CD1c-positive myeloid dendritic cell (primary cell): ENCODE data around the gene OR10J4.
"Not testable (repeated sequence)": the region's sequence is repeated elsewhere in the genome, so short reads cannot be mapped to it uniquely, and the experiment has no call there.

Experiments used
- DNase-seq: peaks from one replicate; pipeline ENCODE4 v3.0.0-alpha.2; 2016; ENCODE audit errors: extremely low spot score

The OR10J4 gene

GRCh38 chr1:159431904-159432303 is at the start of gene OR10J4:
Gene OR10J4, plus strand, starts transcription at chr1:159432204.
- DNase-seq: no peak

- DNase-seq: no peak
Observed at GRCh38 chr1:159406821-159407220, 25.2 kb upstream of the OR10J4 start.

DNA sequence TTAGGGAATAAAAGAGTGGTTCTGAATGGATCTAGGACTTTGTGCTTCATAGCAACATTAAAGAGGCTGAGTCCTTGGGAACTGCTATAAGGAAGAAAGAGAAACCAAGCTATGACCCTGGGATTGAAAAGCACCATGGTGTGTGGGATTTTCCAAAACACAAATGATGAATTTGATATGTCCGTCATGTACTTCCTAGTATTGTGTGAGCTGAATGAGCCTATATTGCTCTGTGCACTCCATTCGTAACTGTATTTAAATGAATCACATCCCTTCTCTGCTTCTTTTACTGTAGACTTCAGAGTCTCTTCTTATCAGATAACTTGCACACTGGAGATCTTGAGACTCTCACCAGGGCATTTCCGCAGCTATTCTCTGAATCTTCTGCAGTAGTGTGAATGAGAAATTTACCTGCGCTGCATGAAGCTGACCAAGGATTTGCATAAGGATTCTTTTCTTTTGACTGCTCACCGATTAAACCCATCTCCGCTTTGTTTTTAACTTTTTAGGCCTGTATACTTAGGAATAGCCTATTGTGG is 23.1 kb upstream of the OR10J4 start:
- DNase-seq: no peak

- no peak for DNase-seq
Observed at GRCh38 chr1:159421821-159422220, 10.2 kb upstream of the OR10J4 start.

DNA sequence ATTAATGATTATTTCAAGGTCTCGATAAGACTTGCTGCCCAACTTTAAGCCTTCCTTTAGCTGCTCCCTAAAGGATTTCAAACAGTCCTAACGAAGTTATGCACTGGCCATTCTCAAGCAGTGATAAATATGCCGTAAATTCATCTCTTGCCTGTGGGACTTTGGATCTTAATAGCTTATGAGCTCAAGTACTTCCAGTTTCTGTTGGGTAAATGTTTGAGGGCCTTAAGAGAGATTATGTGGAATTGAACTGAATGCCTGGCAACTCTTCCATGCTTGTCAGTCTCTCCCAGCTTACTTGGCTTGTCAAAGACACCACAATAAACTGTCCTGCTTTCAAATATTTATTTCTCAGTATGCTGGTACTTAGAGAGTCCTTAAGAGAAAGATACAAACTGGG is 3.5 kb upstream of the OR10J4 start:
- no peak for DNase-seq

DNA sequence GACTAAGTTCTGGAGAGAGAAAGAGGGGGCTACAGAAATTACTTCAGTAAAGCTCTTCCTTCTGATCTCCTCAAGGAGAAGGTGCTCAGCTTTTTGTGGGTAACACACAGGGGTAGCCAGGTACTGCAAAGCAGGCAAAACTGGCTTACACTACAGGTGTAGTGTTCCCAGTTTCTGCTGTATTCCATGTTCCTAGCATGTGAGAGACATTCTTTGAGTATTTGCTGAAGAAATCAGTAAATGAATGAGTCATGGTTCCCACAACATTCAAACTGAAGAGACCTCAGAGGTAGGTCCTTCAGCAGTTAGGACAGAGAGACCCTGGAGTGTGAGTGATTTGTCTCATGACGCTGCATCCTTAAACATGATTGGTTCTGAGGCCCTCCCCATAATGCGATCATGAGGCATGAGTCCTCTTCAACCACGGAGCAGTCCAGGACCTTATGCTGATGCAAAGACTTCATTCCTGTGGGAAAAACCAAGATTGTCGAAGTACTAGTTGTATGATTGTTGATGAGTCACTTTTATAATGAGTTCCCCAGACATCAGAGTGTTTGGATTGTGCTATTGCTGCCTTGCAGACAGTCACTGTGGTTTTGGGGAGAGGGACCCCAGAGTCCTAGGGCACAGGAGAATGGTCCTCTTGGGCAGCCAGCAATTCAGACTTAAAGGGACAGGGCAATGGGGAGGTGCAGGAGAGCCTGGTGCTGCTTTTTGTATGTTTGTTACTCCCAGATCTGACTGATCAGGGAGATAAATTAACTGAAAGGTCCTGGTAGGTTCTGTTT is 2.7 kb upstream of the OR10J4 start:
- no peak for DNase-seq

- peak; percentile 61 for DNase-seq
Observed at GRCh38 chr1:159430985-159431384, 1.0 kb upstream of the OR10J4 start.

DNA sequence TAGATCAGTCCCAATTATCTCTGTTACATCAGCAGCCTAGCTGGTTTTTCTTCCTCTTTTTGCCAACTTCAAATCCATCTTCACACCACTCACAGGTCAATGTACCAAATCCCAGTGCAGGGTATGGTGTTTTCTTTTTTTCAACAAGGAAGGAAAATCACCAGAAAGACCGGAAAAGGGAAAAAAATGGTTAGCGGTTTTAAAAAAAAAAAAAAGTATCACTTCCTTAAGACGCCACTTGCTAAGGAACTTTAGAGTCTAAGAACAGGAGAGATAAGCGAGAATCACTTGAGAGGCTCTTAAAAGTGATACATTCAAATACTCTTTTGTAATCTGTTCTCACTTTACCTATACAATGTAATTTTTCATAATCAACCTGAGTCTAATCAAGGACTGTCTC is 4.5 kb downstream of the OR10J4 start:
- DNase-seq: peak; percentile 76

- no peak for DNase-seq
Observed at GRCh38 chr1:159439422-159439821, 7.4 kb downstream of the OR10J4 start, which contains the start of gene OR10J1. Gene OR10J1, plus strand, starts transcription at chr1:159439722. Its CDS starts 70 bp downstream, at chr1:159439792.

DNA sequence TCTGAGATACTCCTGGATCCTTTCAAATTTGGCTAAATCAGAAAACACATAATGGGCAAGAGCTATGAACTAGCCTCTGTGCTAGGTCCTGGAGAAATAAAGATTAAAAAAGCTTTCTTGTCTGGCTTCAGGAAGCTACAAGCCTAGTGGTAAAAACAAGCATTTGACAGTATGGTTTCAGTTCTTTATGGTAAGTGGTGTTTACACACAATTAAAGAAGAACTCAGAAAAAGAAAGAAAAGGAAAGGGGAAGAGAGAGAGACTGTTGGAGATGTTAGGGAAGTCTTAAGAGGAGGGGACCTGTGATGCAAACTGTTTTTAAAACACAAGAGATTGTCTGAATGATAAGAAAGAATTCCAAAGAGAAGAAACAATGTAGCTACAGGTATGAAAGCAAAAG is 9.4 kb downstream of the OR10J4 start:
- peak; percentile 51 for DNase-seq

DNA sequence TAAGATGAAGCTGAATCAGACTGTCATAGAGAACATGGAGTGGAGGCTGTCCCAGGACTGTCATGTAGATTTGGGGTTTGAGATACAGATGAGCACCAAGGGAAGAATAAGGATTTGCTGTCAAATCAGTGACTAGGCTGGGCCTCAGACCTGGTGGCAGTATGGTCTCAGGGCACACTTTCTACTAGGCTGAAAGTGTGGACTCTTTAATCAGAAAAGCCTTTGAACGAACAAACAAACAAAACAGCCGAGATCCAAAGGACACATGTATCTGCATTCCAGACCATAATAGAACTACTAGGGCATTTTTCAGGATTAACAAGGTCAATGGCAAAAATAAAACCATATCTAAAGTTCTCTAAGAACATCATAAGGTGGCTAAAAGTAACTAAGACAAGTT is 10.4 kb downstream of the OR10J4 start:
- no peak for DNase-seq

DNA sequence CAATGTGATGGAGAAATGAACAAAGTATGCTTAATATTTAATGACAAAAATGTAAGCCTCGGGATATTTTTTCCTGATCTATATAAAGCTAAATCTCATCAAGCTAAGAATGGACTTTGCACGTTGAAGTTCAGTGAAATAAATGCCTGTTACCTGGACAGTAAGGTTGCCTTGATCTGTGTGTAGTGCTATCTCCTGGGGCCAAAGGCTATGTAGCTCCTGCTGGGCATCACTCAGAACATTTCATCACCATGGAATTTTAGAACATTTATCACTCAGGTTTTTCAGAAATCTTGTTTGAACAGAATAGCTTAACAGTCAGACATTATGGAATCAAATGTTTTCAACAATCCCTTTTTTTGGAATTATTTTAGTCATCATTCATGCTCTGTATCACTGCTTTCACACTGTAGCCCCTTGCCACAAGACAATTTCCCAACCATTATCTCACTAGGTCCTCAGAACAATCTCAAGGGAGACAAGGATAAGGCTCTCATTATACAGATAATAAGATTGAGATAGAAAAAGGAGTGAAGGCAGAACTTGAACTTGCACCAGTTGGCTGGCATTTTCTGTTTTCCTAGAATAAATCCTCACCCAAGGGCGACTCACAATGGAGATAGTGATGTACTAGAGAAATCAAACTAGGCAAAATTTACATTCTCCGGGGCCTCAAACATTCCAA is 11.2 kb downstream of the OR10J4 start:
- no peak for DNase-seq

DNA sequence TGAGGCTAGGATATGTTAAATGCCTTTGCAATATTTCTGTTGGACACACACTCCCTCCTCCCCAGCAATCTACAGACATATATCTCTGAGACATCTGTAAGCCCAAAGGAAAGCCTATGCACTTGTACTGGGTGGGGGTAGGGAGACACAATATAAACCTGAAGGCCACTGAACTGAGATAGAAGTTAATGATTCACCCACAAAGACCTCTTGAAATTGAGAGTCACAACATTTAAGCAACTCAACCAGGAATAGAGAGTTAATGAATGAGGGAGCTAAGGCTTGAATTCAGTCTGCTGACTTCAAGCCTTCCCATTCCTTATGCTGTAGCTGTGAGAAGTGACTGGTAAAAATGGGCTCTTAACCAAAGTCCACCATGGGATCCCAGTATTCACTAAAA is 12.5 kb downstream of the OR10J4 start:
- DNase-seq: no peak

DNA sequence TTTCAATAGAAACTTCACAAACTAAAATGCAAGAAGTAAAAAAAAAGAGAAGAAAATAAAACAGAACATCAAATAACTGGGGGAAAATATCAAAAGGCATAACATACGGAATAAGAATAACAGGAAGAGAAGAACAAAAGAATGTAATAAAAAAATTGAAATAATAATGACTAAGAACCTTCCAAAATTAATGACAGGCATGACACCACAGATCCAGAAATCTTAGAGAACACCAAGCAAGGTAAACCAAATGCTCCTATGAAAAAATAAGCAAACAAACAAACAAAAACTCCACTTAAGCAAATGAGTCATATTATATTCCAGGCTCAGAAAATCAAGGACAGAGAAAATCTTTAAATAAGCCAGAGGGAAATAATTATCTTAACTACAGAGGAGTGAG is 16.2 kb downstream of the OR10J4 start:
- no peak for DNase-seq

DNA sequence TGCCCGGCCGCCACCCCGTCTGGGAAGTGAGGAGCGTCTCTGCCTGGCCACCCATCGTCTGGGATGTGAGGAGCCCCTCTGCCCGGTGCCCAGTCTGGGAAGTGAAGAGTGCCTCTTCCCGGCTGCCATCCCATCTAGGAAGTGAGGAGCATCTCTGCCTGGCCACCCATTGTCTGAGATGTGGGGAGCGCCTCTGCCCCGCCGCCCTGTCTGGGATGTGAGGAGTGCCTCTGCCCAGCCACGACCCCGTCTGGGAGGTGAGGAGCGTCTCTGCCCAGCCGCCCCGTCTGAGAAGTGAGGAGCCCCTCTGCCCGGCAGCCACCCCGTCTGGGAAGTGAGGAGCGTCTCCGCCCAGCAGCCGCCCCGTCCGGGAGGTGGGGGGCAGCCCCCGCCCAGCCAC is 17.6 kb downstream of the OR10J4 start:
- not testable (repeated sequence) for DNase-seq

DNA sequence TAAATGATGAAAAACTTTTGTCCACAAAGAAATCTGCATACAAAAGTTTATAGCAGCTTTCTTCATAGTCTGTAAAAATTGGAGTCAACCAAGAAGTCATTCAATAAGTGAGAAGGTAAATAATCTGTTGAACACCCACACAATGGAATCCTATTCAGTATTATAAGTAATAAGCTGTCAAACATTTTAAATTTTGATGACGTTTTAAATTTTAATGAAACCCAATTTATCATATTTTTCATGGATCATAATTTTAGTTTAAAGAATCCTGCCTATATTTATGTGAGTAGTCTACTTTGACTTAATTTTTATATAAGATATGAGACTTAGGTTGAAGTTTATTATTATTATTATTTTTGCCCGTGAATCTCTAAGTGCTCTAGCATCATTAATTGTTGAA is 27.5 kb downstream of the OR10J4 start:
- no peak for DNase-seq

- no peak for DNase-seq
Observed at GRCh38 chr1:159465191-159465603, 33.2 kb downstream of the OR10J4 start.

- no peak for DNase-seq
Observed at GRCh38 chr1:159468321-159468720, 36.3 kb downstream of the OR10J4 start.

DNA sequence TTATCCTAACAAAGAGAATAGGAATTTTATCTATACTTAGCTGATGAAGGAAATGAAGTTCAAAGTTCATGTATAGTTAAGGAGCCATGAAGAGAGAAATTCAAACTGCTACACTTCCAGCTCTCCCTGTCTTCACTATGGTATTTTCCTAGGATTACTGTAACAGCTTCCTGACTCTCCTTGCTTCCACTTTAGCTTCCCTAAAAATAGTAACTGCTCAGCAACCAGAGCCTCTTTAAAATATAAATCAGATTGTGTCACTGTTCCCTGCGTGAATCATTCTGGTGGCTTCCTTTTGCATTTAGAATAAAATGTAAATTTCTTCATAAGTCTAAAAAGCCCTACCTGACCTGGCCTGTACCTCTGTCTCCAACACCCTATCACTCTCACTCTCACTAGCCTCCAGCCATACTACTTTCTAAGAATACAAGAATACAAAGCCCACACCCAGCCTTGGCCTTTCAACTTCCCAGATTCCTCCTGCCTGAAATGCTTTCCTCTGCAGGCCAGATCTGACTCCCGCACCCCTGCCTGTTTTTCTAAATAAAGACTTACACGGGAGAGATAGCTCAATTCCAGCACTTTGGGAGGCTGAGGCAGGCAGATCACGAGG is 38.0 kb downstream of the OR10J4 start:
- no peak for DNase-seq

GRCh38 chr1:159473335-159473734 is 41.3 kb downstream of the OR10J4 start:
- DNase-seq: no peak

- DNase-seq: no peak
Observed at GRCh38 chr1:159474926-159475325, 42.9 kb downstream of the OR10J4 start.
